ENCODE measurements around the gene BACH2. TPM values are rescaled to one million over a fixed set of nuclear protein-coding genes. Genes with fewer than 3 reads are reported as not detected.
A peak's percentile ranks its signal among the peaks of the same experiment; 100 is the strongest.

The BACH2 gene
- total and polyA plus RNA-seq, 2 donors (not counting 1 experiment from before 2014, with no cell fraction given): 2.2 to 2.6 TPM

GRCh38 chr6:89997456-89998445 is 298.9 kb downstream of the BACH2 start:
- Histone ChIP-seq H3K4me2 (ENCODE audit: extremely low read depth, insufficient read depth, low read length) (no peak overlapping the region), H3K4me1 (ENCODE audit: control insufficient read depth, extremely low read depth, insufficient read depth, low read length) (no peaks in the 10 kb centered on the region), H3K9ac (ENCODE audit: insufficient read depth, low read length) (no peak overlapping the region), H3K9me3 (ENCODE audit: control insufficient read depth, insufficient read depth, low read depth, low read length) (no peaks in the 10 kb centered on the region), H3K4me3 (replicated peaks in 1 of 4; ENCODE audit: control extremely low read depth in 1 of 4, insufficient read depth in 1 of 4, low read depth in 3 of 4, low read length in 4 of 4) (no peak overlapping the region), H3K27ac (ENCODE audit: insufficient read depth, low read length) (no peak overlapping the region), H3K79me2 (ENCODE audit: control insufficient read depth, insufficient read depth, low read length) (no peaks in the 10 kb centered on the region), H3K27me3 (ENCODE audit: control insufficient read depth, insufficient read depth, low read length) (no peaks in the 10 kb centered on the region), H2AFZ (ENCODE audit: low read length) (no peak overlapping the region), H4K20me1 (ENCODE audit: control insufficient read depth, extremely low read depth, insufficient read depth, low read length) (no peaks in the 10 kb centered on the region), H3K36me3 (ENCODE audit: control insufficient read depth, insufficient read depth, low read length) (no peaks in the 10 kb centered on the region)
- DNase-seq (ENCODE audit: low read depth in 2 of 2): peak; percentile 63 to 84
- TF ChIP-seq EZH2 (IDR thresholded peaks at IDR 0.05; ENCODE audit: low read length, missing control alignments): no peak
- no peak for TF ChIP-seq CTCF (conservative IDR thresholded peaks at IDR 0.05 in 1 of 2, IDR thresholded peaks at IDR 0.05 in 1 of 2; ENCODE audit: low read depth in 1 of 2, low read length in 2 of 2)

GRCh38 chr6:89993411-89993810 is 303.2 kb downstream of the BACH2 start:
- H3K9me3 ChIP-seq (ENCODE audit: control insufficient read depth, insufficient read depth, low read depth, low read length): no peaks in the 10 kb centered on the region
- H3K4me3 ChIP-seq (replicated peaks in 1 of 4; ENCODE audit: control extremely low read depth in 1 of 4, insufficient read depth in 1 of 4, low read depth in 3 of 4, low read length in 4 of 4): no peak overlapping the region
- peaks cover 5% of the 10 kb centered on the region for H3K4me1 ChIP-seq (ENCODE audit: control insufficient read depth, extremely low read depth, insufficient read depth, low read length)
- no peak overlapping the region for H3K9ac ChIP-seq (ENCODE audit: insufficient read depth, low read length)
- no peak overlapping the region for H3K4me2 ChIP-seq (ENCODE audit: extremely low read depth, insufficient read depth, low read length)
- no peak overlapping the region for H2AFZ ChIP-seq (ENCODE audit: low read length)
- no peaks in the 10 kb centered on the region for H3K27me3 ChIP-seq (ENCODE audit: control insufficient read depth, insufficient read depth, low read length)
- no peaks in the 10 kb centered on the region for H3K79me2 ChIP-seq (ENCODE audit: control insufficient read depth, insufficient read depth, low read length)
- TF ChIP-seq CTCF (conservative IDR thresholded peaks at IDR 0.05 in 1 of 2, IDR thresholded peaks at IDR 0.05 in 1 of 2; ENCODE audit: low read depth in 1 of 2, low read length in 2 of 2): no peak
- TF ChIP-seq EZH2 (IDR thresholded peaks at IDR 0.05; ENCODE audit: low read length, missing control alignments): no peak
- no peak for DNase-seq (ENCODE audit: low read depth in 2 of 2)
- no peaks in the 10 kb centered on the region for H4K20me1 ChIP-seq (ENCODE audit: control insufficient read depth, extremely low read depth, insufficient read depth, low read length)
- no peaks in the 10 kb centered on the region for H3K36me3 ChIP-seq (ENCODE audit: control insufficient read depth, insufficient read depth, low read length)
- H3K27ac ChIP-seq (ENCODE audit: insufficient read depth, low read length): no peak overlapping the region

- Histone ChIP-seq H4K20me1 (ENCODE audit: control insufficient read depth, extremely low read depth, insufficient read depth, low read length) (no peaks in the 10 kb centered on the region), H3K4me1 (ENCODE audit: control insufficient read depth, extremely low read depth, insufficient read depth, low read length) (peaks cover 5% of the 10 kb centered on the region), H3K36me3 (ENCODE audit: control insufficient read depth, insufficient read depth, low read length) (no peaks in the 10 kb centered on the region), H3K9me3 (ENCODE audit: control insufficient read depth, insufficient read depth, low read depth, low read length) (no peaks in the 10 kb centered on the region), H3K4me3 (replicated peaks in 1 of 4; ENCODE audit: control extremely low read depth in 1 of 4, insufficient read depth in 1 of 4, low read depth in 3 of 4, low read length in 4 of 4) (no peak overlapping the region), H2AFZ (ENCODE audit: low read length) (no peak overlapping the region), H3K27me3 (ENCODE audit: control insufficient read depth, insufficient read depth, low read length) (no peaks in the 10 kb centered on the region), H3K27ac (ENCODE audit: insufficient read depth, low read length) (no peak overlapping the region), H3K79me2 (ENCODE audit: control insufficient read depth, insufficient read depth, low read length) (no peaks in the 10 kb centered on the region), H3K9ac (ENCODE audit: insufficient read depth, low read length) (no peak overlapping the region), H3K4me2 (ENCODE audit: extremely low read depth, insufficient read depth, low read length) (no peak overlapping the region)
- no peak for DNase-seq (ENCODE audit: low read depth in 2 of 2)
- TF ChIP-seq EZH2 (IDR thresholded peaks at IDR 0.05; ENCODE audit: low read length, missing control alignments) (no peak), CTCF (conservative IDR thresholded peaks at IDR 0.05 in 1 of 2, IDR thresholded peaks at IDR 0.05 in 1 of 2; ENCODE audit: low read depth in 1 of 2, low read length in 2 of 2) (no peak)
Measured at GRCh38 chr6:89992818-89993217, 303.8 kb downstream of the BACH2 start.

Measured in fibroblast of lung (primary cell).